ENCODE data around the gene TMEM17. TPM values are rescaled to one million over a fixed set of nuclear protein-coding genes. Genes with fewer than 3 reads are reported as not detected.

The TMEM17 gene
- polyA plus RNA-seq, 3 donors = 0.08 to 0.26 (median 0.10) TPM

- Mint-ChIP-seq H3K27me3 (ENCODE audit: low read depth in 3 of 3) (peaks cover 3 to 4% (median 4%) of the 10 kb centered on the region in 3 donors), H3K4me3 (no peak overlapping the region), H3K36me3 (no peaks in the 10 kb centered on the region), H3K27ac (no peak overlapping the region), H3K9me3 (no peaks in the 10 kb centered on the region), H3K4me1 (peaks cover 21% of the 10 kb centered on the region)
- DNase-seq = no peak
- Histone ChIP-seq H3K4me3 (replicated peaks in 1 of 3; ENCODE audit: low read depth in 2 of 3, low read length in 3 of 3) (no peak overlapping the region), H3K4me2 (replicated peaks; ENCODE audit: extremely low read depth, low read length, poor library complexity, severe bottlenecking) (no peak overlapping the region), H3K79me2 (ENCODE audit: insufficient read depth, low read length) (no peaks in the 10 kb centered on the region), H4K20me1 (ENCODE audit: insufficient read depth, low read length) (no peaks in the 10 kb centered on the region), H3K27ac (ENCODE audit: low read depth in 1 of 2, low read length in 2 of 2) (no peak overlapping the region), H3K4me1 (ENCODE audit: control insufficient read depth in 1 of 2, insufficient read depth in 2 of 2, low read length in 2 of 2) (peaks cover 18 to 20% of the 10 kb centered on the region in 2 donors), H3K9ac (ENCODE audit: insufficient read depth, low read length, poor library complexity, severe bottlenecking) (no peak overlapping the region), H3K9me3 (replicated peaks in 1 of 2; ENCODE audit: control insufficient read depth in 1 of 2, insufficient read depth in 1 of 2, low read length in 2 of 2) (no peaks in the 10 kb centered on the region), H2AFZ (ENCODE audit: insufficient read depth, low read depth, low read length, poor library complexity, severe bottlenecking) (no peak overlapping the region), H3K36me3 (replicated peaks in 1 of 2; ENCODE audit: control insufficient read depth in 1 of 2, insufficient read depth in 2 of 2, low read length in 2 of 2) (no peaks in the 10 kb centered on the region), H3K27me3 (ENCODE audit: control insufficient read depth in 2 of 2, insufficient read depth in 2 of 2, low read length in 2 of 2) (no peaks in the 10 kb centered on the region)
- no CpG with 5 or more reads among the region's 3 CpGs for WGBS (ENCODE audit: insufficient coverage)
- intact Hi-C loops (cut with micrococcal nuclease) = no loop called here
- no peak for TF ChIP-seq CTCF (IDR thresholded peaks at IDR 0.05)
Measured at GRCh38 chr2:62479917-62480316, 26.1 kb downstream of the TMEM17 start.

DNA sequence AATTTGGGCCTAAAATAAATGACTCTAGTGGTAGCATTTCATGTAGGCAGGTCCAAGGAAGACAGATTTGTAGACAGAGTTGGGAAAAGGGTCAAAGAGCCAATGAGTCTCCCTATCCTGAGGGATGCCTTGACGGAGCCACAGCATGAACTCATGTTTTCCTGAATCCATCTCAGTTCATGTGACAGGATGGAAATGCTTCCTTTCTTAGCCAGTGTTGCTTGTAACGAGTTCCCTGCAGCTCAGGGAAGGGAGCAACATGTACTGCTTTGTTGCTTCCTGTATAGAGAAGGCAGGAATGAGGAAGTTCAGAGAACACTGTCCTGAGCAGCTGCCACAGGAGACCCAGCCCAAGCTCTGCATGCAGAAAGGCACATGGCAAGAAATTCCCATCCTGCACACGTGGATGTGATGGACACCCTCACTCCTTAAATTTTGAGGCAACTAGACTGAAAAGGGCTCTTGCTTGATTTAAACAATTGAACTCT lies 27.9 kb downstream of the TMEM17 start:
- Mint-ChIP-seq H3K36me3 (no peaks in the 10 kb centered on the region), H3K9me3 (no peaks in the 10 kb centered on the region), H3K4me1 (peaks cover 31% of the 10 kb centered on the region), H3K4me3 (no peak overlapping the region), H3K27ac (no peak overlapping the region), H3K27me3 (ENCODE audit: low read depth in 3 of 3) (peaks cover 3 to 4% (median 4%) of the 10 kb centered on the region in 3 donors)
- peak overlapping the region; percentile 26 for H2AFZ ChIP-seq (ENCODE audit: insufficient read depth, low read depth, low read length, poor library complexity, severe bottlenecking)
- TF ChIP-seq CTCF (IDR thresholded peaks at IDR 0.05) = no peak
- peaks cover 18 to 22% of the 10 kb centered on the region in 2 donors for H3K4me1 ChIP-seq (ENCODE audit: control insufficient read depth in 1 of 2, insufficient read depth in 2 of 2, low read length in 2 of 2)
- no peak overlapping the region for H3K4me2 ChIP-seq (replicated peaks; ENCODE audit: extremely low read depth, low read length, poor library complexity, severe bottlenecking)
- H3K9ac ChIP-seq (ENCODE audit: insufficient read depth, low read length, poor library complexity, severe bottlenecking) = no peak overlapping the region
- intact Hi-C loops (cut with micrococcal nuclease) = no loop called here
- peak; percentile 26 to 38 (median 37) for DNase-seq
- H3K79me2 ChIP-seq (ENCODE audit: insufficient read depth, low read length) = no peaks in the 10 kb centered on the region
- H3K9me3 ChIP-seq (replicated peaks in 1 of 2; ENCODE audit: control insufficient read depth in 1 of 2, insufficient read depth in 1 of 2, low read length in 2 of 2) = no peaks in the 10 kb centered on the region
- no peak overlapping the region for H3K27ac ChIP-seq (ENCODE audit: low read depth in 1 of 2, low read length in 2 of 2)
- no peak overlapping the region for H3K4me3 ChIP-seq (replicated peaks in 1 of 3; ENCODE audit: low read depth in 2 of 3, low read length in 3 of 3)
- H3K27me3 ChIP-seq (ENCODE audit: control insufficient read depth in 2 of 2, insufficient read depth in 2 of 2, low read length in 2 of 2) = no peaks in the 10 kb centered on the region
- no peaks in the 10 kb centered on the region for H4K20me1 ChIP-seq (ENCODE audit: insufficient read depth, low read length)
- no peaks in the 10 kb centered on the region for H3K36me3 ChIP-seq (replicated peaks in 1 of 2; ENCODE audit: control insufficient read depth in 1 of 2, insufficient read depth in 2 of 2, low read length in 2 of 2)
- 0% methylated on average over 3 of the region's 3 CpGs for WGBS (ENCODE audit: insufficient coverage)

Data from CD14-positive monocyte (primary cell).